Ishikawa (cell line): ENCODE results near the gene COPS8.

Experiments used
- CEBPB ChIP-seq: IDR thresholded peaks from 2 replicates; pipeline ENCODE4 v1.6.1; 2012
- CREB1 ChIP-seq: IDR thresholded peaks from 2 replicates; pipeline ENCODE4 v1.6.1; 2012; ENCODE audit warnings: low read depth
- EGR1 ChIP-seq: IDR thresholded peaks from 2 replicates; pipeline ENCODE4 v1.6.1; 2012
- EP300 ChIP-seq: IDR thresholded peaks from 2 replicates; pipeline ENCODE4 v1.6.1; 2012; ENCODE audit warnings: borderline replicate concordance
- FOXM1 ChIP-seq: IDR thresholded peaks from 2 replicates; pipeline ENCODE4 v1.6.1; 2012; ENCODE audit warnings: low read depth, borderline replicate concordance
- MAX ChIP-seq: IDR thresholded peaks from 2 replicates; pipeline ENCODE4 v1.6.1; 2012
- RAD21 ChIP-seq: IDR thresholded peaks from 2 replicates; pipeline ENCODE4 v1.6.1; 2012; ENCODE audit warnings: low read depth
- TAF1 ChIP-seq: IDR thresholded peaks from 2 replicates; pipeline ENCODE4 v1.6.1; 2012; ENCODE audit warnings: low read depth, mild to moderate bottlenecking
- TCF12 ChIP-seq: IDR thresholded peaks from 2 replicates; pipeline ENCODE4 v1.6.1; 2012; ENCODE audit warnings: low read depth
- YY1 ChIP-seq: IDR thresholded peaks from 2 replicates; pipeline ENCODE4 v1.6.1; 2012; ENCODE audit warnings: low read depth
- TF ChIP-seq, protein P1 (sequence below): IDR thresholded peaks from 2 replicates; pipeline ENCODE4 v1.6.1; 2012; ENCODE audit warnings: low read depth, mild to moderate bottlenecking

DNA sequence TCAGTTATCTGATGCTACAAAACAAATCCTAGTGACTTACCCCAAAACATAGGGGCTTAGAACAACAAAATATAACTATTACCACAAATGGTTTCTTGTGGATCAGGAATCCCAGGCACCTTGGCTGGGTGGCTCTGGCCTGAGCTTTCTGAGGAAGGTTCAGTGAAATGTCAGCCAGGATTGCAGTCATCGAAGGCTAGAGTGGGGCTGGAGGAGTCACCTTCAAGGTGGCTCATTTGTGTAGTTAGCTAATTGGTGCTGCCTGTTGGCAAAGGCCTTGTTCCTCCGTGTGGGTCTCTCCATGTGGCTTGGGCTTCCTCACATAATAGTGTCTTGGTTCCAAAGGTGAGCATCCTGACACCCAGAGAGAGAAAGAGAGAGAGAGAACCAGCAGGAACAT lies 57.4 kb downstream of the COPS8 start:
- no peak for TF ChIP-seq CREB1
- TF ChIP-seq EP300, result no peak
- no peak for TF ChIP-seq TAF1
- TF ChIP-seq FOXM1, result no peak
- TF ChIP-seq, protein P1, sequence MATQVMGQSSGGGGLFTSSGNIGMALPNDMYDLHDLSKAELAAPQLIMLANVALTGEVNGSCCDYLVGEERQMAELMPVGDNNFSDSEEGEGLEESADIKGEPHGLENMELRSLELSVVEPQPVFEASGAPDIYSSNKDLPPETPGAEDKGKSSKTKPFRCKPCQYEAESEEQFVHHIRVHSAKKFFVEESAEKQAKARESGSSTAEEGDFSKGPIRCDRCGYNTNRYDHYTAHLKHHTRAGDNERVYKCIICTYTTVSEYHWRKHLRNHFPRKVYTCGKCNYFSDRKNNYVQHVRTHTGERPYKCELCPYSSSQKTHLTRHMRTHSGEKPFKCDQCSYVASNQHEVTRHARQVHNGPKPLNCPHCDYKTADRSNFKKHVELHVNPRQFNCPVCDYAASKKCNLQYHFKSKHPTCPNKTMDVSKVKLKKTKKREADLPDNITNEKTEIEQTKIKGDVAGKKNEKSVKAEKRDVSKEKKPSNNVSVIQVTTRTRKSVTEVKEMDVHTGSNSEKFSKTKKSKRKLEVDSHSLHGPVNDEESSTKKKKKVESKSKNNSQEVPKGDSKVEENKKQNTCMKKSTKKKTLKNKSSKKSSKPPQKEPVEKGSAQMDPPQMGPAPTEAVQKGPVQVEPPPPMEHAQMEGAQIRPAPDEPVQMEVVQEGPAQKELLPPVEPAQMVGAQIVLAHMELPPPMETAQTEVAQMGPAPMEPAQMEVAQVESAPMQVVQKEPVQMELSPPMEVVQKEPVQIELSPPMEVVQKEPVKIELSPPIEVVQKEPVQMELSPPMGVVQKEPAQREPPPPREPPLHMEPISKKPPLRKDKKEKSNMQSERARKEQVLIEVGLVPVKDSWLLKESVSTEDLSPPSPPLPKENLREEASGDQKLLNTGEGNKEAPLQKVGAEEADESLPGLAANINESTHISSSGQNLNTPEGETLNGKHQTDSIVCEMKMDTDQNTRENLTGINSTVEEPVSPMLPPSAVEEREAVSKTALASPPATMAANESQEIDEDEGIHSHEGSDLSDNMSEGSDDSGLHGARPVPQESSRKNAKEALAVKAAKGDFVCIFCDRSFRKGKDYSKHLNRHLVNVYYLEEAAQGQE, result no peak
- no peak for TF ChIP-seq RAD21
- TF ChIP-seq YY1, result no peak
- TF ChIP-seq EGR1, result no peak
- TF ChIP-seq MAX, result no peak
- TF ChIP-seq CEBPB, result no peak
- TF ChIP-seq TCF12, result no peak
